PC-9 (cell line): Measurements from ENCODE around the gene RFTN2. TPM values are rescaled to one million over a fixed set of nuclear protein-coding genes. Genes with fewer than 3 reads are reported as not detected.

Source experiments
- BruUV-seq: library from RNA; stranded (reverse); fragments of 400-500 nt; replicated peaks from 2 replicates; lab custom pipeline; 2021; lab: Mats Ljungman, UMichigan
- CTCF ChIA-PET: fragments of 300-600 bp; sonication (Branson Sonifier 250); formaldehyde crosslinking; loops from one replicate; lab custom pipeline; 2022; ENCODE audit warnings: antibody characterized with exemption; lab: Charles Lee
- POLR2A ChIA-PET: fragments of 300-600 bp; sonication (Branson Sonifier 250); formaldehyde crosslinking; loops from one replicate; lab custom pipeline; 2022; ENCODE audit warnings: antibody characterized with exemption; ENCODE audit not compliant: unreplicated experiment; lab: Charles Lee
- DNase-seq, 2 experiments: peaks; one replicate each; pipeline versions ENCODE4 v3.0.0 to v3.0.0-alpha.2; 2015 to 2022; ENCODE audit warnings: mixed read lengths in 1 of 2
- H2AFZ ChIP-seq: fragments of 200-600 bp; sonication (generic); 2 replicates; pipeline ENCODE4 v1.8.1; 2017; ENCODE audit warnings: antibody characterized with exemption
- H3F3A ChIP-seq: fragments of 200-600 bp; sonication (generic); 2 replicates; pipeline ENCODE4 v1.8.1; 2017; ENCODE audit warnings: antibody characterized with exemption, mild to moderate bottlenecking, low read depth; ENCODE audit not compliant: insufficient read depth
- H3K27ac ChIP-seq: fragments of 200-600 bp; sonication (generic); 2 replicates; pipeline ENCODE4 v1.6.1; 2016; ENCODE audit warnings: mixed run types
- H3K27me3 ChIP-seq: fragments of 200-600 bp; sonication (generic); 2 replicates; pipeline ENCODE4 v1.6.1; 2016; ENCODE audit warnings: low read depth, mixed run types; ENCODE audit not compliant: insufficient read depth
- H3K36me3 ChIP-seq: fragments of 200-600 bp; sonication (generic); 2 replicates; pipeline ENCODE4 v1.6.1; 2016; ENCODE audit warnings: low read depth, mixed run types
- H3K4me1 ChIP-seq: fragments of 200-600 bp; sonication (generic); replicated peaks from 2 replicates; pipeline ENCODE4 v1.6.1; 2016; ENCODE audit warnings: mixed run types; ENCODE audit not compliant: insufficient read depth
- H3K4me2 ChIP-seq: fragments of 200-600 bp; sonication (generic); 2 replicates; pipeline ENCODE4 v1.6.1; 2017; ENCODE audit warnings: mixed run types
- H3K4me3 ChIP-seq: fragments of 200-600 bp; sonication (generic); 2 replicates; pipeline ENCODE4 v1.6.1; 2016; ENCODE audit warnings: mixed run types
- H3K79me2 ChIP-seq: fragments of 200-600 bp; sonication (generic); 2 replicates; pipeline ENCODE4 v1.6.1; 2017; ENCODE audit warnings: low read depth, mixed run types
- H3K9me2 ChIP-seq: fragments of 200-600 bp; sonication (generic); 2 replicates; pipeline ENCODE4 v1.8.1; 2017; ENCODE audit warnings: mild to moderate bottlenecking; ENCODE audit not compliant: insufficient read depth
- H3K9me3 ChIP-seq: fragments of 200-600 bp; sonication (generic); 2 replicates; pipeline ENCODE4 v1.8.1; 2016; ENCODE audit warnings: low read depth; ENCODE audit not compliant: insufficient read depth
- H4K20me1 ChIP-seq: fragments of 200-600 bp; sonication (generic); 2 replicates; pipeline ENCODE4 v1.8.1; 2017; ENCODE audit not compliant: insufficient read depth
- CTCF ChIP-seq: fragments of 200-600 bp; sonication (generic); conservative IDR thresholded peaks from 2 replicates; pipeline ENCODE4 v1.6.1; 2017; ENCODE audit warnings: mixed run types, antibody characterized with exemption, mild to moderate bottlenecking, moderate library complexity
- EZH2 ChIP-seq: fragments of 200-600 bp; sonication (generic); IDR thresholded peaks from 2 replicates; pipeline ENCODE4 v1.8.0; 2017; ENCODE audit warnings: antibody characterized with exemption, low read depth
- intact Hi-C: fragments of 100-400 bp; cut with micrococcal nuclease; formaldehyde crosslinking; loops from one replicate; pipeline ENCODE4 v1.10.0; 2022; ENCODE audit not compliant: unreplicated experiment
- total RNA-seq: library from RNA; stranded (reverse); gene quantifications from 2 replicates; pipeline ENCODE4 v1.2.3, GENCODE V29; 2021

RFTN2 gene
- total RNA-seq, 1 experiment from 2014 or later, result not detected

DNA sequence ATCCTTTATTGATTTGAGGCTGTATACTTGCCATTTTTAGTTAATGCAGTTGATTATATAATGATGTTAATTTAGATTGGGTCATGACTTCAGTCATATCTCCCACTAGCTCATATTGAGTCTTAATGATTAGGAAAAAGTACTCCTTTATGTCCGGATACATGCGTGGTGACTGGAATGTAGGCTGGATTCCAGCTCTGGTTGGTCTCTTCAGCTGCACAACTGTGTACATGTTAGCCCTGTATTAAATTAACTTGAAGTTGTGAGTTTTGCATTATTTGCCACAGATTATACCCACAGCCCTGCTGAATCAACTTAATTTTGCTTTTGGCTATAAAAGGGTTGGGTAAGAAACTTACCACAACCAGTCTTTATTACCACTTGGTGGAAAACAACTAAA, 137.0 kb downstream of the RFTN2 start:
- Histone ChIP-seq H3K36me3 (peaks cover 30% of the 10 kb centered on the region), H3K4me3 (no peak overlapping the region), H3F3A (no peaks in the 10 kb centered on the region), H2AFZ (no peak overlapping the region), H3K4me1 (no peaks in the 10 kb centered on the region), H3K27ac (no peak overlapping the region), H3K27me3 (no peaks in the 10 kb centered on the region), H4K20me1 (peaks cover 17% of the 10 kb centered on the region), H3K4me2 (no peak overlapping the region), H3K9me2 (no peaks in the 10 kb centered on the region), H3K9me3 (no peaks in the 10 kb centered on the region), H3K79me2 (0 out of 2 replicates have a peak, but pooled peaks cover 7% of the 10 kb centered on the region)
- BruUV-seq, result no TSS peak
- intact Hi-C loops, result no loop called here
- ChIA-PET POLR2A (no interaction called here), CTCF (no interaction called here)
- no peak for TF ChIP-seq EZH2
- no peak for TF ChIP-seq CTCF
- no peak for DNase-seq

Other genes with a start within 250 kb of the RFTN2 start
- gene SF3B1, start 240.6 kb downstream of the RFTN2 start, total RNA-seq, result 127 and 156 TPM in 2 replicates
- 14.8 and 18.1 TPM in 2 replicates for gene COQ10B, start 222.0 kb downstream of the RFTN2 start, total RNA-seq
- 532 and 557 TPM in 2 replicates for gene HSPD1, start 175.7 kb downstream of the RFTN2 start, total RNA-seq
- 113 and 219 TPM in 2 replicates for gene HSPE1, start 175.2 kb downstream of the RFTN2 start, total RNA-seq
- 19.9 and 20.1 TPM in 2 replicates for gene MOB4, start 159.5 kb downstream of the RFTN2 start, total RNA-seq
- 5.1 and 6.0 TPM in 2 replicates for gene MARS2, start 29.8 kb upstream of the RFTN2 start, total RNA-seq
- not detected in 2 replicates for gene BOLL, start 109.7 kb upstream of the RFTN2 start, total RNA-seq
- not detected in 2 replicates for gene PLCL1, start 129.0 kb upstream of the RFTN2 start, total RNA-seq